Breast epithelium (tissue), 4 donors: ENCODE data around the gene COL28A1. TPM values are rescaled to one million over a fixed set of nuclear protein-coding genes. Genes with fewer than 3 reads are reported as not detected.
A peak's percentile ranks its signal among the peaks of the same experiment; 100 is the strongest.

Source experiments
- DNase-seq, 2 donors: peaks; one replicate each; pipeline ENCODE4 v3.0.0-alpha.2; 2019; ENCODE audit warnings: low spot score in 2 of 2
- H3K27ac ChIP-seq, 2 donors: fragments of 200-600 bp; sonication (generic) in 1 of 2; one replicate each; pipeline ENCODE4 v1.5.1; 2016 to 2019; ENCODE audit warnings: mild to moderate bottlenecking in 1 of 2
- H3K27me3 ChIP-seq, 2 donors: fragments of 200-600 bp; sonication (generic) in 1 of 2; one replicate each; pipeline versions ENCODE4 v1.5.1 to v1.6.0; 2017 to 2019; ENCODE audit warnings: control low read depth in 1 of 2, mild to moderate bottlenecking in 1 of 2
- H3K36me3 ChIP-seq: fragments of 200-600 bp; one replicate; pipeline ENCODE4 v1.5.1; 2019
- H3K4me1 ChIP-seq, 2 donors: fragments of 200-600 bp; sonication (generic); one replicate each; pipeline ENCODE4 v1.5.1; 2016 to 2019; ENCODE audit warnings: control low read depth in 1 of 2
- H3K4me3 ChIP-seq, 3 donors: fragments of 200-600 bp; sonication (generic); 1 replicate in 2 of 3; 2 replicates in 1 of 3; pipeline ENCODE4 v1.5.1; 2016 to 2019; ENCODE audit warnings: mild to moderate bottlenecking in 3 of 3, moderate library complexity in 2 of 3
- H3K9me3 ChIP-seq, 2 donors: fragments of 200-600 bp; sonication (generic) in 1 of 2; one replicate each; pipeline ENCODE4 v1.5.1; 2016 to 2019; ENCODE audit warnings: control low read depth in 1 of 2
- POLR2A ChIP-seq: fragments of 450-650 bp; IDR thresholded peaks from one replicate; pipeline ENCODE4 v1.6.1; 2016; ENCODE audit warnings: antibody characterized with exemption, mild to moderate bottlenecking, moderate library complexity
- POLR2AphosphoS5 ChIP-seq, 3 donors: sonication (generic); formaldehyde crosslinking; IDR thresholded peaks; one replicate each; pipeline ENCODE4 v1.6.1; 2017; ENCODE audit warnings: antibody characterized with exemption in 3 of 3
- intact Hi-C: fragments of 100-400 bp; cut with DNase I; formaldehyde crosslinking; loops from one replicate; pipeline ENCODE4 v1.15.1; 2023; ENCODE audit warnings: low total_unique reads
- total RNA-seq, 3 donors: library from RNA; depleted of rRNA; stranded (reverse); fragments of >200 nt; gene quantifications; one replicate each; pipeline ENCODE4 v1.1.0, GENCODE V29; 2016
- TF ChIP-seq, protein P1 (sequence below), 3 donors: fragments of 450-650 bp; IDR thresholded peaks; one replicate each; pipeline ENCODE4 v1.5.1; 2016 to 2017; ENCODE audit warnings: antibody characterized with exemption in 3 of 3, mild to moderate bottlenecking in 3 of 3, moderate library complexity in 3 of 3

The COL28A1 gene
- total RNA-seq, 3 donors from 2014 or later = 1.1 to 5.7 (median 4.9) TPM

DNA sequence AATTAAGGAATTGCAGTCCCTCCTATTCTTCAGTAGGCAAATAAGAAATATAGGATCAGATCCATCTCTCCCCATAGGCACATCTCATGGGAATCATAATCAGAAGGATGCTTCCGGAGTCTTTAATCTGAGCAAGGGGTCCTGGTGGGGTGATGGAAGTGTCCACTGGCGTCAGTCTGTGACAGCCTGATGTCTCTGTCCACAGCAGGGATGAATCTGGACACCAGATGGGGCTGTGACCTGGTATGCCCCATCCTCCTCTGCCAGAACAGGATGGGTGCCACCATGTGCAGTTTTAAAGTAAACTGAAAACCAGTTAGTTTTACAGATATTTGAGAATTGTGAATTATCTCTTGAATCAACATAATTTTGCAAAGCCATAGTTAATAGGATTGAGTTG, 204.7 kb downstream of the COL28A1 start:
- no peak for TF ChIP-seq POLR2A
- no peak for DNase-seq
- H3K9me3 ChIP-seq = no peaks in the 10 kb centered on the region
- H3K27me3 ChIP-seq = no peaks in the 10 kb centered on the region
- no peaks in the 10 kb centered on the region for H3K36me3 ChIP-seq
- intact Hi-C loops = no loop called here
- no peak overlapping the region for H3K27ac ChIP-seq
- H3K4me1 ChIP-seq = no peaks in the 10 kb centered on the region
- no peak overlapping the region for H3K4me3 ChIP-seq

DNA sequence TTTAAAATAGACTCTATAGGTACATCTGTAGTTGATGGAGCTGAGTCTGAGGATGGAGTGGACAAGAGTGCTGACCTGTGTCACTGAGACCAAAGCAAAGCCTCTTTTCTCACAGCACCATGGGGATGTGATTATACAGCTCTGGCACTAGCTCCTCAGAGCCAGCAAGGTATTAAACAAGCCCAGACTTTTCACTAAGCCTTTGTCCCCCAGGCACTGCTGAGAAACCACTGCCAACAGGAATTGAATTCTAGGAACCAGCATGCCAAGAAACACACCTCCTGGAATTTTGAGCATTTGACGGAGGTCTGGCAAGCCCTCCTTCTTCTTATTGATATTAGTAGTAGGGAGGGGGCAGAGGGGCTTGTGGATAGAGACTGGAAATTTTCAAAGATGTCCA, 206.3 kb downstream of the COL28A1 start:
- Histone ChIP-seq H3K36me3 (no peaks in the 10 kb centered on the region), H3K27ac (peak overlapping the region; percentile 16 to 60), H3K4me3 (no peak overlapping the region), H3K4me1 (no peaks in the 10 kb centered on the region), H3K27me3 (no peaks in the 10 kb centered on the region), H3K9me3 (no peaks in the 10 kb centered on the region)
- peak; percentile 64 to 85 for DNase-seq
- peak in 1 of 3 donors; percentile 41 for TF ChIP-seq POLR2AphosphoS5 (IDR thresholded peaks at IDR 0.05)
- TF ChIP-seq, protein P1, sequence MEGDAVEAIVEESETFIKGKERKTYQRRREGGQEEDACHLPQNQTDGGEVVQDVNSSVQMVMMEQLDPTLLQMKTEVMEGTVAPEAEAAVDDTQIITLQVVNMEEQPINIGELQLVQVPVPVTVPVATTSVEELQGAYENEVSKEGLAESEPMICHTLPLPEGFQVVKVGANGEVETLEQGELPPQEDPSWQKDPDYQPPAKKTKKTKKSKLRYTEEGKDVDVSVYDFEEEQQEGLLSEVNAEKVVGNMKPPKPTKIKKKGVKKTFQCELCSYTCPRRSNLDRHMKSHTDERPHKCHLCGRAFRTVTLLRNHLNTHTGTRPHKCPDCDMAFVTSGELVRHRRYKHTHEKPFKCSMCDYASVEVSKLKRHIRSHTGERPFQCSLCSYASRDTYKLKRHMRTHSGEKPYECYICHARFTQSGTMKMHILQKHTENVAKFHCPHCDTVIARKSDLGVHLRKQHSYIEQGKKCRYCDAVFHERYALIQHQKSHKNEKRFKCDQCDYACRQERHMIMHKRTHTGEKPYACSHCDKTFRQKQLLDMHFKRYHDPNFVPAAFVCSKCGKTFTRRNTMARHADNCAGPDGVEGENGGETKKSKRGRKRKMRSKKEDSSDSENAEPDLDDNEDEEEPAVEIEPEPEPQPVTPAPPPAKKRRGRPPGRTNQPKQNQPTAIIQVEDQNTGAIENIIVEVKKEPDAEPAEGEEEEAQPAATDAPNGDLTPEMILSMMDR (IDR thresholded peaks at IDR 0.05) = no peak
- TF ChIP-seq POLR2A = no peak
- intact Hi-C loops = no loop called here

DNA sequence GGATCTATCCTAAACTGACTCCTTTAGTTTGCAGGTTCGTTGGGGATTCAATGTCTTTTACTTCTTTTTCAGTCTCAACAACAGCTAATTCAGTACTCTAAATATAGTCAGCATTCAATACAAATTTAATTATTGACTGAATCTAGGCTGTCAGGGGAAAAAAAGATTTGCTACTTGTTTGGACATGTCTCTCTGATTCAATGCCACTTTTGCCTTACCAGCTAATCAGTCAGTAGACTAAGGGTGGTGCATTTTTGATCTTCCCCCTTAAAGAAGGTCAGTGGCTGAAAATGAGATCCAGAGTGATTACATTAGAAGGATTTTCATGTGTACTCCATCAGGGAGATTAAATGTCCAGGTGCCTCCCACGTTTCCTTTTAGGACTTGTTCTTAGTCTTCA, 208.2 kb downstream of the COL28A1 start:
- intact Hi-C loops = no loop called here
- Histone ChIP-seq H3K27me3 (no peaks in the 10 kb centered on the region), H3K4me1 (peaks cover 0 to under 1% of the 10 kb centered on the region in 2 donors), H3K4me3 (no peak overlapping the region), H3K27ac (peak overlapping the region in 1 of 2 donors; percentile 16), H3K36me3 (no peaks in the 10 kb centered on the region), H3K9me3 (no peaks in the 10 kb centered on the region)
- DNase-seq = no peak
- TF ChIP-seq, protein P1 (IDR thresholded peaks at IDR 0.05) = no peak
- TF ChIP-seq POLR2AphosphoS5 (IDR thresholded peaks at IDR 0.05) (no peak), POLR2A (no peak)

DNA sequence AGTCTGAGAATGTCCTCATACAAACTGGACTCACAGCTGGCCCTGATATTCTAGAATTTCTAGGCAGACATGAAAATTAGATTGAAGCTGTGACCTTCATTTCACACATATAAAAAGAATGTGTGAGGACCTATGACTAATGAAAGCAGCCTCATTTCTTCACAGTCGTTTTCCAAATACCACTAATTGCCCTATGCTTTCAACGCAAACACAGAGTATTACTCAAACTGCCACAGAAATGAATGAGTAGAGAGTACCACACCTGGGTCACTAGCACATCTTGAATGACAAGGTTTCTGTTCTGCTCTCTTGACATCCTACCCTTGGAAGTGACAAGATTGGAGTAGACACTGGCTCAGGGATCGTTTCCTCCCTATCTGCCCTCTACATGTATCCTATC, 211.0 kb downstream of the COL28A1 start:
- no peaks in the 10 kb centered on the region for H3K9me3 ChIP-seq
- no peaks in the 10 kb centered on the region for H3K36me3 ChIP-seq
- no peak overlapping the region for H3K27ac ChIP-seq
- no peak overlapping the region for H3K4me3 ChIP-seq
- intact Hi-C loops = no loop called here
- peaks cover 0 to 5% of the 10 kb centered on the region in 2 donors for H3K4me1 ChIP-seq
- no peak for DNase-seq
- TF ChIP-seq, protein P1 (IDR thresholded peaks at IDR 0.05) = no peak
- TF ChIP-seq POLR2A (no peak), POLR2AphosphoS5 (IDR thresholded peaks at IDR 0.05) (no peak)
- H3K27me3 ChIP-seq = no peaks in the 10 kb centered on the region

DNA sequence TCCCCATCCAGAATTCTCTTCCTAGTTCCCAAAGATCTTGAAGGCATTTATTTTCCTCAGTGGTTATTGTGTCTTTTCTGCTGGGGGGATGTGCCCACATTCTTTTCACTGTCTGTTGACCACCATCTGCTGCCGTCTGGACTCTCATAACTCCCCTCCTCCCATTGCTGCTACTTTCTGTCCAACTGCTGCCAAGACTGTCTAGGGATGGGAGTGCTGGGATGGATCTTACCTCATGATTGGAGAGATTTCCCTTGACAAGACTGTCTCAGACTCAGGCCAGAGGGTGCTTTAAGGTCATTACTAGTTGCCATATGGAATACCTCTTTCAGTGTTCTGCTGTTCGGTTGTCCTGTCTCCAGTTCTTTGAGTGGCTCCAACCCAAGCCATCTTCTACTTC, 211.8 kb downstream of the COL28A1 start:
- no peak overlapping the region for H3K27ac ChIP-seq
- no peaks in the 10 kb centered on the region for H3K36me3 ChIP-seq
- H3K4me3 ChIP-seq = no peak overlapping the region
- no peaks in the 10 kb centered on the region for H3K9me3 ChIP-seq
- H3K27me3 ChIP-seq = no peaks in the 10 kb centered on the region
- no peak for TF ChIP-seq POLR2A
- no peak for TF ChIP-seq POLR2AphosphoS5 (IDR thresholded peaks at IDR 0.05)
- TF ChIP-seq, protein P1 (IDR thresholded peaks at IDR 0.05) = no peak
- DNase-seq = no peak
- H3K4me1 ChIP-seq = peaks cover 0 to 5% of the 10 kb centered on the region in 2 donors
- intact Hi-C loops = no loop called here

DNA sequence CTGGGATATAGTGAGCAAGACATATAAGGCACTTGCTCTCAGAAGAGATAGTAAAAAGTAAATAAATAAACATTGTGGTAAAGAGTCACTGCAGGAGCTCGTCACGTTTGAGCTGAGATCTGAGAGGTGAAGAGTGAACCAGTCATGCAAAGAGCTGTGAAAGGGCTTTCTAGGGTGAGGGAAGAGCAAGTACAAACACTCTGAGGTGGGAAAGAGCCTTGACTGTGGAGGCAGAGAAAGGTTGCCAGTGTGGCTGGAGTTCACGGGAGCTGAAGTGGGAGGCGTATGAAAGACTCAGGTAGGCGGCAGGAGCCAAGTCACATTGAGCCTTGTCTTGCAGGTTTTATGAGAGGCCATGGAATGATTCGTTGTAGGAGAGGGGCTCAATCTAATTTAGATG, 212.3 kb downstream of the COL28A1 start:
- Histone ChIP-seq H3K4me1 (peaks cover 0 to 5% of the 10 kb centered on the region in 2 donors), H3K27ac (no peak overlapping the region), H3K27me3 (no peaks in the 10 kb centered on the region), H3K9me3 (no peaks in the 10 kb centered on the region), H3K4me3 (no peak overlapping the region), H3K36me3 (no peaks in the 10 kb centered on the region)
- no peak for DNase-seq
- intact Hi-C loops = no loop called here
- TF ChIP-seq, protein P1 (IDR thresholded peaks at IDR 0.05) = no peak
- no peak for TF ChIP-seq POLR2A
- no peak for TF ChIP-seq POLR2AphosphoS5 (IDR thresholded peaks at IDR 0.05)
